Large intestine (tissue), 3 donors: ENCODE data around the gene JAK1. TPM values are rescaled to one million over a fixed set of nuclear protein-coding genes. Genes with fewer than 3 reads are reported as not detected.
"Not testable (repeated sequence)": the region's sequence is repeated elsewhere in the genome, so short reads cannot be mapped to it uniquely, and the experiment has no call there.

ENCODE experiments used
- DNase-seq, 2 donors: peaks; one replicate each; pipeline versions ENCODE4 v3.0.0 to v3.0.0-alpha.2; 2013
- H3K27ac ChIP-seq: one replicate; pipeline ENCODE4 v1.5.1; 2013; ENCODE audit warnings: low read length
- H3K27me3 ChIP-seq: 2 replicates; pipeline ENCODE4 v1.6.1; 2013; ENCODE audit warnings: low read length; ENCODE audit not compliant: control insufficient read depth, insufficient read depth
- H3K36me3 ChIP-seq: 2 replicates; pipeline ENCODE4 v1.6.1; 2013; ENCODE audit warnings: low read length; ENCODE audit not compliant: control insufficient read depth, insufficient read depth
- H3K4me1 ChIP-seq: one replicate; pipeline ENCODE4 v1.6.1; 2013; ENCODE audit warnings: low read length; ENCODE audit not compliant: control insufficient read depth, insufficient read depth
- H3K4me3 ChIP-seq: one replicate; pipeline ENCODE4 v1.5.1; 2013; ENCODE audit warnings: low read length
- H3K9me3 ChIP-seq: one replicate; pipeline ENCODE4 v1.6.1; 2013; ENCODE audit warnings: mild to moderate bottlenecking, low read depth, low read length, moderate library complexity; ENCODE audit not compliant: control insufficient read depth
- WGBS: methylation state at CpG from one replicate; pipeline ENCODE4 v1.1.5; 2013; ENCODE audit warnings: low lambda C conversion rate; ENCODE audit not compliant: insufficient coverage; 5-methylcytosine and 5-hydroxymethylcytosine counted together
- polyA plus RNA-seq: library from polyadenylated mRNA; unstranded; fragments of 120-200 nt; gene quantifications from one replicate; pipeline ENCODE4 v1.2.1, GENCODE V29; 2013

The JAK1 gene
- polyA plus RNA-seq, 1 donor, result 69.1 TPM

- no peak for DNase-seq
- H3K36me3 ChIP-seq, result peaks cover 35% of the 10 kb centered on the region
- no peak overlapping the region for H3K27ac ChIP-seq
- WGBS, result 80% methylated on average over 1 of the region's 1 CpG
- no peak overlapping the region for H3K4me3 ChIP-seq
- no peaks in the 10 kb centered on the region for H3K9me3 ChIP-seq
- H3K4me1 ChIP-seq, result peaks cover 10% of the 10 kb centered on the region
- H3K27me3 ChIP-seq, result no peaks in the 10 kb centered on the region
Measured at GRCh38 chr1:64828829-64829228, 137.5 kb downstream of the JAK1 start.

DNA sequence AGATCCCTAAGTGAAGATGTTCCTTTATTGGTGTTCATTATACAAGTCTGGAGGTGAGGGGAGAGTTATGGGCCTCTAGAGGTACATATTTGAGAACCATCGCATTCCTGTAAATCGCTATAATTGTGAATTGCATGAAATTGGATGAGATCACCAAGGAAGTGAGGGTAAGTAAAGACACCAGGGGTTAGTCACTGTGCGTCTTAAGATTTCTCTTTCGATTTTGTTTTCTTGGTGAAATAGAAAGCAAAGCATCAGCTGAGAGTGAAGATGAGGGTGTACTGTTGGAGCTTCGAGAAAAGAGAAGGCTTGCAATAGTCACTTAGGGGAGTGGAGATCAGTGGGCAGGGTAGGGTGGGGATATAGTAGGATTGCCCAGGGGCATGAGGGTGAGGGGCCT is 139.4 kb downstream of the JAK1 start:
- DNase-seq, result peak in 1 of 2 donors; percentile 24
- H3K4me1 ChIP-seq, result peaks cover 10% of the 10 kb centered on the region
- no peak overlapping the region for H3K27ac ChIP-seq
- H3K27me3 ChIP-seq, result no peaks in the 10 kb centered on the region
- 85% methylated on average over 4 of the region's 5 CpGs for WGBS
- peaks cover 21% of the 10 kb centered on the region for H3K36me3 ChIP-seq
- no peak overlapping the region for H3K4me3 ChIP-seq
- H3K9me3 ChIP-seq, result no peaks in the 10 kb centered on the region

DNA sequence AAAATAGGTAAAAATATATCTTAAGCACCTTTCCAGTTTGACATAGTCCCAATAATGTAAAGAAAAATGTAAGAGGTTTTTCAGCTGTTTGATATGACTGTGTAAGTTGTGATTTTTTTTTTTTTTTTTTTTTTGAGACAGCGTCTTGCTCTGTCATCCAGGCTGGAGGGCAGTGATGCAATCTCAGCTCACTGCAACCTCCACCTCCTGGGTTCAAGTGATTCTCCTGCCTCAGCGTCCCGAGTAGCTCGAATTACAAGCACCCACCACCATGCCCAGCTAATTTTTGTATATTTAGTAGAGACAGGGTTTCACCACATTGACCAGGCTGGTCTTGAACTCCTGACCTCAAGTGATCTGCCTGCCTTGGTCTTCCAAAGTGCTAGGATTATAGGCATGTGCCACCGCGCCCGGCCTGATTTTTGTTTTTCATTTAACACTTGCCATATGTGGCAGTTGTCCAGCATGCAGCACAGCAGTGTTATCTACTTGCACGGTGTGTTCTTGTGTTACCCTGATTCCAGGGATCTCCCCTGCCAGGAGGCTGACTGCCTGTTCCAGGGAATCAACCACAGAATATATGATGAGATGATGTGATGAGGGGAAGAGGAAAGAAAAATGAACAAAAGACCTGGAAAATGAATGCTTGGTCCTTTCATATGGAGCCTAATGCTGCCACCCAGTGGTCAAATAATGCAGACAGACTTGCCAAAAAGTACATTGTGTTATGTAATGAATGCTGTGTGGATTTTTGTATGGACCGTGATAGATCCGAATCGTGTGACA is 142.5 kb downstream of the JAK1 start:
- H3K27ac ChIP-seq, result no peak overlapping the region
- peak; percentile 54 to 63 for DNase-seq

GRCh38 chr1:64822621-64823020 is 143.7 kb downstream of the JAK1 start:
- Histone ChIP-seq H3K4me1 (peaks cover 5% of the 10 kb centered on the region), H3K27me3 (no peaks in the 10 kb centered on the region), H3K27ac (no peak overlapping the region), H3K36me3 (peaks cover 2% of the 10 kb centered on the region), H3K4me3 (no peak overlapping the region), H3K9me3 (no peaks in the 10 kb centered on the region)
- no CpG with 5 or more reads among the region's 1 CpG for WGBS
- no peak for DNase-seq

More for the DNA sequence above, 142.5 kb downstream of the JAK1 start:
- H3K4me3 ChIP-seq, result no peak overlapping the region
- no peaks in the 10 kb centered on the region for H3K27me3 ChIP-seq
- H3K36me3 ChIP-seq, result no peaks in the 10 kb centered on the region
- WGBS, result 20% methylated on average over 1 of the region's 11 CpGs
- H3K4me1 ChIP-seq, result peaks cover 10% of the 10 kb centered on the region
- no peaks in the 10 kb centered on the region for H3K9me3 ChIP-seq

DNA sequence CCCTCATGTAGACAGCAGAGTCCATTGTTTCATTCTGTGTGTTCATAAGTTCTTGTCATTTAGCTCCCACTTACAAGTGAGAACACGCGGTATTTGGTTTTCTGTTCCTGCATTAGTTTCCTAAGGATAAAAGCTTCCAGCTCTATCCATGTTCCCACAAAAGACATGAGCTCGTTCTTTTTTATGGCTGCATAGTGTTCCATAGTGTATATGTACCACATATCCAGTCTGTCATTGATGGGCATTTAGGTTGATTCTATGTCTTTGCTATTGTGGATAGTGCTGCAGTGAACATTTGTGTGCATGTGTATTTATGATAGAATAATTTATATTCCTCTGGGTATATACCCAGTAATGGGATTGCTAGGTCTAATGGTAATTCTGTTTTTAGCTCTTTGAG is 145.8 kb downstream of the JAK1 start:
- DNase-seq, H3K27ac ChIP-seq, H3K4me1 ChIP-seq, H3K36me3 ChIP-seq, H3K4me3 ChIP-seq, H3K9me3 ChIP-seq, H3K27me3 ChIP-seq: not testable (repeated sequence)
- WGBS, result no CpG with 5 or more reads among the region's 3 CpGs

DNA sequence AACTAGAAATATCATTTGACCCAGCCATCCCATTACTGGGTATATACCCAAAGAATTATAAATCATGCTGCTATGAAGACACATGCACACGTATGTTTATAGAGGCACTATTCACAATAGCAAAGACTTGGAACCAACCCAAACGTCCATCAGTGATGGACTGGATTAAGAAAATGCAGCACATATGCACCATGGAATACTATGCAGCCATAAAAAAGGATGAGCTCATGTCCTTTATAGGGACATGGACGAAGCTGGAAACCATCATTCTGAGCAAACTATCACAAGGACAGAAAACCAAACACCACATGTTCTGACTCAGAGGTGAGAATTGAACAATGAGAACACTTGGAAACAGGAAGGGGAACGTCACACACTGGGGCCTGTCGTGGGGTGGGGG is 149.0 kb downstream of the JAK1 start:
- H3K27ac ChIP-seq, H3K27me3 ChIP-seq, H3K4me1 ChIP-seq, H3K4me3 ChIP-seq, DNase-seq, H3K9me3 ChIP-seq: not testable (repeated sequence)
- peaks cover 15% of the 10 kb centered on the region for H3K36me3 ChIP-seq
- WGBS, result no CpG with 5 or more reads among the region's 5 CpGs

GRCh38 chr1:64814427-64814826 is 151.9 kb downstream of the JAK1 start:
- Histone ChIP-seq H3K36me3 (peaks cover 15% of the 10 kb centered on the region), H3K4me3 (no peak overlapping the region), H3K4me1 (no peaks in the 10 kb centered on the region), H3K27ac (no peak overlapping the region), H3K27me3 (no peaks in the 10 kb centered on the region), H3K9me3 (no peaks in the 10 kb centered on the region)
- no CpG with 5 or more reads among the region's 1 CpG for WGBS
- DNase-seq, result no peak

GRCh38 chr1:64811131-64811530 is 155.2 kb downstream of the JAK1 start:
- DNase-seq, result no peak
- Histone ChIP-seq H3K27ac (no peak overlapping the region), H3K4me3 (no peak overlapping the region), H3K36me3 (peaks cover 13% of the 10 kb centered on the region), H3K27me3 (no peaks in the 10 kb centered on the region), H3K4me1 (no peaks in the 10 kb centered on the region), H3K9me3 (no peaks in the 10 kb centered on the region)
- no CpG with 5 or more reads among the region's 6 CpGs for WGBS

- Histone ChIP-seq H3K9me3 (no peaks in the 10 kb centered on the region), H3K36me3 (peaks cover 7% of the 10 kb centered on the region), H3K4me3 (no peak overlapping the region), H3K4me1 (no peaks in the 10 kb centered on the region), H3K27me3 (no peaks in the 10 kb centered on the region), H3K27ac (no peak overlapping the region)
- WGBS, result 100% methylated on average over 1 of the region's 1 CpG
- DNase-seq, result no peak
Measured at GRCh38 chr1:64810001-64810400, 156.3 kb downstream of the JAK1 start.

- Histone ChIP-seq H3K36me3 (peaks cover 8% of the 10 kb centered on the region), H3K27ac (no peak overlapping the region)
Measured at GRCh38 chr1:64809309-64809708, 157.0 kb downstream of the JAK1 start.

More at GRCh38 chr1:64809309-64809708, 157.0 kb downstream of the JAK1 start:
- Histone ChIP-seq H3K4me1 (no peaks in the 10 kb centered on the region), H3K9me3 (no peaks in the 10 kb centered on the region), H3K27me3 (no peaks in the 10 kb centered on the region), H3K4me3 (no peak overlapping the region)
- DNase-seq, result no peak
